GM23248 (cell line): ENCODE data around the gene PTPRD. TPM values are rescaled to one million over a fixed set of nuclear protein-coding genes. Genes with fewer than 3 reads are reported as not detected.
"Not testable (repeated sequence)": the region's sequence is repeated elsewhere in the genome, so short reads cannot be mapped to it uniquely, and the experiment has no call there.

Experiments used
- DNase-seq: peaks from one replicate; pipeline ENCODE4 v3.0.0-alpha.2; 2015
- H2AFZ ChIP-seq: fragments of 200-600 bp; sonication (generic); 2 replicates; pipeline ENCODE4 v1.6.1; 2016; ENCODE audit warnings: antibody characterized with exemption
- H3F3A ChIP-seq: fragments of 200-600 bp; sonication (generic); 2 replicates; pipeline ENCODE4 v1.6.1; 2016; ENCODE audit warnings: mild to moderate bottlenecking, antibody characterized with exemption, mixed run types; ENCODE audit not compliant: insufficient read depth
- H3K27ac ChIP-seq: fragments of 200-600 bp; sonication (generic); 2 replicates; pipeline ENCODE4 v1.5.1; 2016; ENCODE audit warnings: mild to moderate bottlenecking
- H3K27me3 ChIP-seq: fragments of 200-600 bp; sonication (generic); replicated peaks from 2 replicates; pipeline ENCODE4 v1.6.1; 2016; ENCODE audit warnings: mild to moderate bottlenecking; ENCODE audit not compliant: insufficient read depth
- H3K36me3 ChIP-seq: fragments of 200-600 bp; sonication (generic); 2 replicates; pipeline ENCODE4 v1.6.1; 2016; ENCODE audit warnings: low read depth, mild to moderate bottlenecking
- H3K4me1 ChIP-seq: fragments of 200-600 bp; sonication (generic); 2 replicates; pipeline ENCODE4 v1.6.1; 2016; ENCODE audit warnings: mild to moderate bottlenecking; ENCODE audit not compliant: insufficient read depth
- H3K4me2 ChIP-seq: fragments of 200-600 bp; sonication (generic); one replicate; pipeline ENCODE4 v1.6.1; 2016; ENCODE audit warnings: mild to moderate bottlenecking; ENCODE audit not compliant: unreplicated experiment
- H3K4me3 ChIP-seq: fragments of 200-600 bp; sonication (generic); 2 replicates; pipeline ENCODE4 v1.5.1; 2016; ENCODE audit warnings: mild to moderate bottlenecking
- H3K79me2 ChIP-seq: fragments of 200-600 bp; sonication (generic); 2 replicates; pipeline ENCODE4 v1.6.1; 2016; ENCODE audit warnings: mild to moderate bottlenecking; ENCODE audit not compliant: insufficient read depth
- H3K9ac ChIP-seq: fragments of 200-600 bp; sonication (generic); 2 replicates; pipeline ENCODE4 v1.6.1; 2016; ENCODE audit warnings: mild to moderate bottlenecking
- H3K9me2 ChIP-seq: fragments of 200-600 bp; sonication (generic); 2 replicates; pipeline ENCODE4 v1.6.1; 2016; ENCODE audit warnings: mixed run types, mild to moderate bottlenecking, moderate library complexity; ENCODE audit not compliant: insufficient read depth
- H3K9me3 ChIP-seq: fragments of 200-600 bp; sonication (generic); one replicate; pipeline ENCODE4 v1.6.1; 2017; ENCODE audit warnings: low read depth
- H4K20me1 ChIP-seq: fragments of 200-600 bp; sonication (generic); 2 replicates; pipeline ENCODE4 v1.6.0; 2016; ENCODE audit not compliant: insufficient read depth
- EZH2 ChIP-seq: fragments of 200-600 bp; sonication (generic); IDR thresholded peaks from 2 replicates; pipeline ENCODE4 v1.6.1; 2018; ENCODE audit warnings: antibody characterized with exemption, mild to moderate bottlenecking; ENCODE audit not compliant: insufficient read depth, poor library complexity, severe bottlenecking
- EZH2phosphoT487 ChIP-seq: fragments of 200-600 bp; sonication (generic); IDR thresholded peaks from 2 replicates; pipeline ENCODE4 v1.6.1; 2018; ENCODE audit warnings: antibody characterized with exemption, moderate library complexity, mild to moderate bottlenecking, low read depth; ENCODE audit not compliant: insufficient read depth
- WGBS, 2 experiments: methylation state at CpG; one replicate each; pipeline ENCODE4 v1.1.6; 2015 to 2017; ENCODE audit warnings: low lambda C conversion rate in 2 of 2, low coverage in 1 of 2; ENCODE audit errors: missing lambda C conversion rate in 2 of 2; 5-methylcytosine and 5-hydroxymethylcytosine counted together
- in situ Hi-C: fragments of 300-500 bp; cut with MboI; formaldehyde crosslinking; loops from 2 replicates; pipeline ENCODE4 v1.15.0; 2020
- polyA plus RNA-seq: library from polyadenylated mRNA; unstranded; fragments of >200 nt; fragmentation: Nextera tagmentation; extraction: Ambion mirVana; gene quantifications from 2 replicates; pipeline ENCODE4 v1.2.1, GENCODE V29; 2016
- total RNA-seq: library from RNA; depleted of rRNA; stranded (reverse); fragments of >200 nt; shearing (Covaris generic); gene quantifications from 2 replicates; pipeline ENCODE4 v1.2.3, GENCODE V29; 2014

Gene PTPRD
- total and polyA plus RNA-seq, 2 experiments from 2014 or later: 0.05 TPM; not detected in 1

DNA sequence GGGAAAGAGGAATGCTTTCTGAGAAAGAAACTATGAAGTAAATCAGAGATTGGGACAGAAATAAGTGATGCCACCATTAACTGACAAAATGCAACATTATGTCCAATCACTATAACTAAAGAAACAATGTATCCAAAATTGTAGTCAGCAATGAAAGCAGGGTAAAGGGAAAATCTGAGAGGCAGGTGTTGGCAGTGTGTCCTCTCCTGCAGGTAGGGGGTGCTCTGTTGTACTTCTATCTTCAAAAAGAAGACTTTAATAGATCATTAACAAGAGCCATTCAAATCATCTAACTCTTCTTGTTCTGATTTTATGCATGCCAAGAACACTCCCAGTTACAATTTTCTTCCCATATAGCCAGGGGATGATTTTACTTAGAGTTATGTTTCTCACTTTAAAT lies 1275.7 kb downstream of the PTPRD start:
- no peak for DNase-seq
- in situ Hi-C loops: no loop called here
- Histone ChIP-seq H2AFZ (no peak overlapping the region), H3K4me3 (no peak overlapping the region), H3K9ac (no peak overlapping the region), H3K4me2 (no peak overlapping the region), H3K27ac (no peak overlapping the region), H3K4me1 (no peaks in the 10 kb centered on the region), H4K20me1 (no peaks in the 10 kb centered on the region), H3K9me2 (no peaks in the 10 kb centered on the region), H3K79me2 (no peaks in the 10 kb centered on the region), H3K9me3 (no peaks in the 10 kb centered on the region), H3K27me3 (no peaks in the 10 kb centered on the region), H3F3A (no peaks in the 10 kb centered on the region), H3K36me3 (no peaks in the 10 kb centered on the region)
- TF ChIP-seq EZH2phosphoT487: no peak
- no peak for TF ChIP-seq EZH2

DNA sequence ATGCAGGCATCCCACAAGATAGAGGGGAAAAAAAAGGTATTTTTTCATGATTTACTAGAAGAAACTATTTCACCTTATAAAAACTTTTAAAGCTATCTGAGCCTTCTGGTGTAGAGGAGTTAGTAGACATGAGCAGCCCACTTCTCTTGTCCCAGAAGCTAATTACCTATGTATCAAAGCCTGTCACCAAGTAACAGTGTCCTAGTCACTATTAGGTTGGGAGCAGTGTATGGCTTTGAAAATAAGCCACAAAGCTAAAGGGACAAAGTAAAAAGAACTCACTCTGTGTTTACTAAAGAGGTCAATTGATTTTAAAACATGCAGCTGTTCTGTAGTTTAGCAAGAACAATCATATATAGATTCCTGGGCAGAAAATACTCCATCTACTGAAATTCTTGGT lies 1286.1 kb downstream of the PTPRD start:
- in situ Hi-C loops: no loop called here
- no peaks in the 10 kb centered on the region for H3K9me3 ChIP-seq
- no peak overlapping the region for H3K27ac ChIP-seq
- H3K9me2 ChIP-seq: no peaks in the 10 kb centered on the region
- H3K4me3 ChIP-seq: no peak overlapping the region
- no peak for DNase-seq
- no peak overlapping the region for H2AFZ ChIP-seq
- H3K36me3 ChIP-seq: no peaks in the 10 kb centered on the region
- H3K9ac ChIP-seq: no peak overlapping the region
- H3K4me1 ChIP-seq: no peaks in the 10 kb centered on the region
- no peaks in the 10 kb centered on the region for H3K79me2 ChIP-seq
- H3K27me3 ChIP-seq: no peaks in the 10 kb centered on the region
- no peaks in the 10 kb centered on the region for H3F3A ChIP-seq
- TF ChIP-seq EZH2 (no peak), EZH2phosphoT487 (no peak)
- no peak overlapping the region for H3K4me2 ChIP-seq
- H4K20me1 ChIP-seq: no peaks in the 10 kb centered on the region

DNA sequence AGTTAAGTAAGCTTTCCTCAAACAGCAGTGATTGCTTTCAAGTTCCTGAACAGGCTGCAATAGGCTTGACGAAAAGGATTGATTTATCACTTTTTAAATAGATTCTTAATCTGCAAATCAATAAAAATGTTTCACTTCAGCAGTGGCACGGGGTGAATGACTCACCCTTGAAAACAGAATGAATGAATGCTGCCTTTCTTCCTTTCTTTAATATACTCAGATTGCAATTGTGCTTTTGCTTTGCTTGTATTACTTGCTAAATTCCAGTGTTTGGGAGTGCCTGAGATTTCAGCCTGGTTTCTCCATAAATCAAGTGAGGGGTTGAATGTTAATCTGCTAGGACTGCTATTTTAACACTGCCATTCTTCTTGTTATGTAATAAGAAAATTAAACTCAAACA lies 1293.8 kb downstream of the PTPRD start:
- Histone ChIP-seq H3K4me2 (no peak overlapping the region), H3K9me3 (peaks cover 3% of the 10 kb centered on the region), H3F3A (no peaks in the 10 kb centered on the region), H3K4me1 (no peaks in the 10 kb centered on the region), H4K20me1 (no peaks in the 10 kb centered on the region), H3K9me2 (no peaks in the 10 kb centered on the region), H3K4me3 (no peak overlapping the region), H3K9ac (no peak overlapping the region), H3K27me3 (no peaks in the 10 kb centered on the region), H3K79me2 (no peaks in the 10 kb centered on the region), H2AFZ (no peak overlapping the region), H3K36me3 (no peaks in the 10 kb centered on the region), H3K27ac (no peak overlapping the region)
- no peak for DNase-seq
- TF ChIP-seq EZH2: no peak
- no peak for TF ChIP-seq EZH2phosphoT487
- in situ Hi-C loops: no loop called here
- WGBS, 2 experiments: 0 to 4% methylated on average over 2 of the region's 2 CpGs

DNA sequence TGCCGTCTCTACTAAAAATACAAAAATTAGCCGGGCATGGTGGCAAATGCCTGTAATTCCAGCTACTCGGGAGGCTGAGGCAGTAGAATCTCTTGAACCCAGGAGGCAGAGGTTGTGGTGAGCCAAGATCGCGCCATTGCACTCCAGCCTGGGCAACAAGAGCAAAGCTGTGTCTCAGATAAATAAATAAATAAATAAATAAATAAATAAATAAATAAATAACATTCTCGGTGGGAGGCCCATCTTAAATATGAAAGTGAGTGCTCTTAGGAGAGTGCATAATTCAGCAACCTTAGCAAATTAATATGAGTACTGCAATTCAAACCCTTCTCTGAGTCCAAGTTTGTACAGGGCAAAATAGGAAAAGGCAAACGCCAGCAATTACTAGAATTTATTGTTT lies 1302.1 kb downstream of the PTPRD start:
- H3K9me2 ChIP-seq, H4K20me1 ChIP-seq, in situ Hi-C loops, H3K4me1 ChIP-seq, H3K79me2 ChIP-seq, H3K9me3 ChIP-seq, H3K27ac ChIP-seq, H3K4me2 ChIP-seq, H3K36me3 ChIP-seq, H3K9ac ChIP-seq, H3F3A ChIP-seq, H3K27me3 ChIP-seq, DNase-seq, H3K4me3 ChIP-seq, H2AFZ ChIP-seq: not testable (repeated sequence)
- WGBS, 2 experiments: 38 to 46% methylated on average over 7 of the region's 7 CpGs

DNA sequence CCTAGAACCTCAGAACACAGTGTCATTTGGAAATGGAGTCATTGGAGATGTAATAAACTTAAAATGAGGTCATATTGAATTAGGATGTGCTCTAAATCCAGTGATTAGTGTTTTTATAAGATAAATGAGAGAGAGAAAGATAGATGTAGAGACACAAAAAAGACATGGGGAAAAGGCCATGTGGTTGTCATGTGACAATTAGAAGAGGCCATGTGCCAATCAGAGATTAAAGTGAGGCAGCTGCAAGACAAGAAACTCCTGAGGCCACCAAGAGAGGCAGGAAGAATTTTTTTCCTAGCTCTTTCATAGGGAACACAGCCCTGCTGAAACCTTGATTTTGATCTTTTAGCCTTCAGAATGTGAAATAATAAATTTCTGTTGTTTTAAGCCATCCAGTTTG lies 1307.2 kb downstream of the PTPRD start:
- H3K27me3 ChIP-seq: no peaks in the 10 kb centered on the region
- no peak overlapping the region for H3K4me2 ChIP-seq
- no peaks in the 10 kb centered on the region for H3F3A ChIP-seq
- no peaks in the 10 kb centered on the region for H3K79me2 ChIP-seq
- H3K9me2 ChIP-seq: no peaks in the 10 kb centered on the region
- no peaks in the 10 kb centered on the region for H4K20me1 ChIP-seq
- no peak for DNase-seq
- H3K9ac ChIP-seq: no peak overlapping the region
- H3K4me3 ChIP-seq: no peak overlapping the region
- in situ Hi-C loops: no loop called here
- H3K9me3 ChIP-seq: peaks cover 3% of the 10 kb centered on the region
- H3K27ac ChIP-seq: no peak overlapping the region
- no peaks in the 10 kb centered on the region for H3K36me3 ChIP-seq
- no peak overlapping the region for H2AFZ ChIP-seq
- TF ChIP-seq EZH2phosphoT487 (no peak), EZH2 (no peak)
- H3K4me1 ChIP-seq: no peaks in the 10 kb centered on the region
